GM19372 (cell line): ENCODE data around the gene FANCC.

Experiments used
- ATAC-seq: cut with Tn5 transposase; IDR thresholded peaks from one replicate; pipeline ENCODE4 v1.9.1; 2021; ENCODE audit warnings: mild to moderate bottlenecking, low read depth, moderate library complexity; ENCODE audit not compliant: unreplicated experiment

Gene FANCC

GRCh38 chr9:95090871-95091577 is 226.5 kb downstream of the FANCC start:
- no peak for ATAC-seq

GRCh38 chr9:95090023-95090791 is 227.3 kb downstream of the FANCC start:
- no peak for ATAC-seq

GRCh38 chr9:95089257-95090022 is 228.1 kb downstream of the FANCC start:
- no peak for ATAC-seq

- ATAC-seq, result no peak
These were observed 228.9 kb downstream of the FANCC start for GRCh38 chr9:95088421-95089161.

- ATAC-seq, result no peak
These were observed 229.8 kb downstream of the FANCC start for GRCh38 chr9:95087659-95088242.

GRCh38 chr9:95086564-95086955 is 230.9 kb downstream of the FANCC start:
- no peak for ATAC-seq

- no peak for ATAC-seq
These were observed 231.5 kb downstream of the FANCC start for GRCh38 chr9:95085861-95086563.

GRCh38 chr9:95085036-95085770 is 232.3 kb downstream of the FANCC start:
- no peak for ATAC-seq

- ATAC-seq, result no peak
These were observed 233.1 kb downstream of the FANCC start for GRCh38 chr9:95084254-95084934.

- ATAC-seq, result no peak
These were observed 234.3 kb downstream of the FANCC start for GRCh38 chr9:95083086-95083768.

GRCh38 chr9:95082401-95083084 is 235.0 kb downstream of the FANCC start:
- ATAC-seq, result no peak

GRCh38 chr9:95081998-95082397 is 235.5 kb downstream of the FANCC start:
- no peak for ATAC-seq

- no peak for ATAC-seq
These were observed 236.4 kb downstream of the FANCC start for GRCh38 chr9:95080961-95081647.

GRCh38 chr9:95079461-95079860 is 238.0 kb downstream of the FANCC start:
- ATAC-seq, result no peak

GRCh38 chr9:95078939-95079338 is 238.6 kb downstream of the FANCC start:
- ATAC-seq, result no peak

- ATAC-seq, result no peak
These were observed 239.0 kb downstream of the FANCC start for GRCh38 chr9:95078511-95078910.
